Measurements from ENCODE around the gene PAX4. TPM values are rescaled to one million over a fixed set of nuclear protein-coding genes. Genes with fewer than 3 reads are reported as not detected.

PAX4 gene
- total RNA-seq, 1 donor from 2014 or later: not detected

- DNase-seq (ENCODE audit: low read depth): no peak
- no peak for TF ChIP-seq CTCF (conservative IDR thresholded peaks at IDR 0.05; ENCODE audit: low read depth, low read length)
These were observed 31.0 kb upstream of the PAX4 start for GRCh38 chr7:127648986-127649385.

GRCh38 chr7:127647636-127648035, 29.7 kb upstream of the PAX4 start:
- DNase-seq (ENCODE audit: low read depth): no peak
- no peak overlapping the region for H3K4me3 ChIP-seq (ENCODE audit: low read depth, low read length)
- no peak for TF ChIP-seq CTCF (conservative IDR thresholded peaks at IDR 0.05; ENCODE audit: low read depth, low read length)

More at GRCh38 chr7:127648986-127649385, 31.0 kb upstream of the PAX4 start:
- no peak overlapping the region for H3K4me3 ChIP-seq (ENCODE audit: low read depth, low read length)

- H3K4me3 ChIP-seq (ENCODE audit: low read depth, low read length): no peak overlapping the region
- TF ChIP-seq CTCF (conservative IDR thresholded peaks at IDR 0.05; ENCODE audit: low read depth, low read length): no peak
- DNase-seq (ENCODE audit: low read depth): no peak
These were observed 26.5 kb upstream of the PAX4 start for GRCh38 chr7:127644484-127644883.

GRCh38 chr7:127638197-127638596, 20.3 kb upstream of the PAX4 start:
- TF ChIP-seq CTCF (conservative IDR thresholded peaks at IDR 0.05; ENCODE audit: low read depth, low read length): no peak
- no peak overlapping the region for H3K4me3 ChIP-seq (ENCODE audit: low read depth, low read length)
- no peak for DNase-seq (ENCODE audit: low read depth)

GRCh38 chr7:127635659-127636285, 17.8 kb upstream of the PAX4 start:
- DNase-seq (ENCODE audit: low read depth): no peak
- no peak overlapping the region for H3K4me3 ChIP-seq (ENCODE audit: low read depth, low read length)
- TF ChIP-seq CTCF (conservative IDR thresholded peaks at IDR 0.05; ENCODE audit: low read depth, low read length): no peak

- no peak for DNase-seq (ENCODE audit: low read depth)
- H3K4me3 ChIP-seq (ENCODE audit: low read depth, low read length): no peak overlapping the region
- TF ChIP-seq CTCF (conservative IDR thresholded peaks at IDR 0.05; ENCODE audit: low read depth, low read length): no peak
These were observed 14.5 kb upstream of the PAX4 start for GRCh38 chr7:127632276-127632910.

Data from epithelial cell of proximal tubule (primary cell).